AG04449 (cell line): ENCODE results near the gene ASTN2.

ENCODE experiments used
- CTCF ChIA-PET: fragments of 350-600 bp; formaldehyde crosslinking; extraction: SDS; loops from one replicate; lab custom pipeline; 2021; ENCODE audit warnings: antibody characterized with exemption; lab: Yijun Ruan, JAX
- POLR2A ChIA-PET: fragments of 400-600, 350-600 bp; formaldehyde crosslinking; extraction: SDS; loops from one replicate; lab custom pipeline; 2020; ENCODE audit warnings: antibody characterized with exemption, inconsistent platforms; lab: Yijun Ruan, JAX
- DNase-seq: peaks from one replicate; pipeline ENCODE4 v3.0.0-alpha.2; 2010; ENCODE audit warnings: low read depth, low spot score
- H3K4me3 ChIP-seq: 2 replicates; pipeline ENCODE4 v1.5.1; 2011; ENCODE audit warnings: low read depth, mild to moderate bottlenecking, control low read depth, low read length
- CTCF ChIP-seq: IDR thresholded peaks from one replicate; pipeline ENCODE4 v1.5.1; 2011; ENCODE audit warnings: mild to moderate bottlenecking, moderate library complexity, low read length, control low read depth, inconsistent platforms; ENCODE audit not compliant: insufficient read depth; ENCODE audit errors: missing control alignments

The ASTN2 gene

GRCh38 chr9:117088140-117088539, 326.7 kb downstream of the ASTN2 start:
- H3K4me3 ChIP-seq = no peak overlapping the region
- ChIA-PET POLR2A (no interaction called here), CTCF (interaction anchor here (0.9 kb wide), 1 partner anchor 14 kb away, joined by 4 read pairs; no protein-coding TSS in a partner anchor)
- no peak for TF ChIP-seq CTCF
- no peak for DNase-seq

DNA sequence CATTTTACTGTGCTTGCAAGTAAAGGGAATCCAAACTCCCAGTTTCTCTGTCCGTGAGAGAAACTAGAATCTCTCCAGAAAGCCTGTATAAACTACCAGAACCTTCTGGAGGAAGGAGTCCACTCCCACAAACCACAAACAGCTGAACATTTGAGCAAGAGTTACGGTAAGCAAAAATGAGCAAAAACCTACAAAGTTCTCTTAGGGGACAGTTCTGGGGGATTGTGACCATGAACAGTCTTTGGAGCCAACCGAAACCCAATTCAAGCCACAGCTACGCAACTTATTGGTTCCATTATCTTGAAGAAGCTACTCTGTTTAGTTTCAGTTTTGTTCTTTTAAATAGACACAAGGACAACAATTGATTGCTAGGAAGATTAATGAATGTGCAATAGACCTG, 330.6 kb downstream of the ASTN2 start:
- no peak for TF ChIP-seq CTCF
- ChIA-PET POLR2A (no interaction called here), CTCF (interaction anchor here (1.0 to 2.1 kb wide), 3 partner anchors 10 to 347 kb away, joined by 4 to 9 read pairs (median 9); no protein-coding TSS in a partner anchor)
- no peak overlapping the region for H3K4me3 ChIP-seq
- DNase-seq = no peak

GRCh38 chr9:117083559-117083958, 331.3 kb downstream of the ASTN2 start:
- ChIA-PET POLR2A (no interaction called here), CTCF (interaction anchor here (1.0 to 2.1 kb wide), 3 partner anchors 9 to 346 kb away, joined by 4 to 9 read pairs (median 9); no protein-coding TSS in a partner anchor)
- no peak for TF ChIP-seq CTCF
- no peak for DNase-seq
- H3K4me3 ChIP-seq = no peak overlapping the region

DNA sequence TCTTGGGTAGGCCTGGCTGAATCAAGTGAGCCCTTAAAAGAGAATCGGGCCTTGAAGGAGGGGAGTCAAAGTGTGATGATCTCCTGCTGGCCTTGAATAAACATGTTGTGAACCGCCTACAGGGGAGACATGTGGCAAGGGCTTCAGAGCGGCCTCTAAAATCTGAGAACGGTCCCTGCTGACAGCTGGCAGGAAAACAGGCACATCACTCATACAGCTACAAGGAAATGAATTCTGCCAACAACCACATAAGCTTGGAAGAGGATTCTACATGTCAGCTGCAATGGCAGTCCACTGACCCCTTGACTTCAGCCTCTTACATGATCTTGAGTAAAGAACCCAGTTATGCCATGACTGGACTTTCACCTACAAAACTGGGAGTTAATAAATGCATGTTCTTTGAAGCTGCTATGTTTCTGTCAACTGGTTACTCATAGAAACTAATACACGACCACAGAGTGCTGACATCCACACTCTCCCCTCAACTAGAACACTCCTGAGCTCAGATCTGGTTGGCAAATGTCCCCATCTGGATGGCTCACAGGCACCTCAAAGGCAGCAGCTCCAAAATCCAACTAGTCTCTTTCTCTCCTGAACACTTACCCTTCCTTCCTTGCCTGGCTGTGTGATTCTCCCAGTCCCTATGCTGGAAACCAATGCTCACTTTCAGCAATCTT, 333.1 kb downstream of the ASTN2 start:
- ChIA-PET CTCF (no interaction called here), POLR2A (no interaction called here)
- DNase-seq = no peak
- no peak overlapping the region for H3K4me3 ChIP-seq
- TF ChIP-seq CTCF = no peak

DNA sequence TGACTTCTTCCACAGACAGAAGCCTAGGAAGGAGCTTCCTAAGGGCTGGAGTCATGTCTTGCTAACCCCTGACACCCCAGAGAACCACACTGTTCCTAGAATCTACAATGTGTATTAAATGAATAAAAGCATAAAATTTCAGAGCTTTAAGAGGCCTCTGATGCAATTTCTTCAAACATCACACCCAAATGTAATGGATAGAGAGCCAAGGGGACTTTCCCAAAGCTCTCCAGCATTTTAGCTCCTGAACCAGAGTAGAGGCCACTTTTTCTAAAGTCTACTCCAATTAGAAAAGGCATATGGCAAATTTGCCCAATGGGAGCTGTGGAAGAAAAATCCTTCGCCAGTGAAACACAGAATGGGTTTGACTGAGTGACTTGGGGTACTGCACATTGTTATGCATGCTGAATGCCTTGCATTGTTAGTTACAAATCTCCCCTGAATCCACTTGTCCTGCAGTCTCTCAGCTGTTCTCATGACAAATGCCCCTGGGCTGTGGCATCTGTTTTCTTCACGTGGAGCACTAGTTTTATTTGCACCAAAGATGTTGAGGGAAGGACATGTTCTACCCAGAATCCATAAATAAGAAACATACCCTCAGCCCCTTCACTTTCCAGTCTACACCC, 334.0 kb downstream of the ASTN2 start:
- ChIA-PET CTCF (no interaction called here), POLR2A (no interaction called here)
- DNase-seq = no peak
- H3K4me3 ChIP-seq = no peak overlapping the region
- no peak for TF ChIP-seq CTCF

GRCh38 chr9:117076571-117077290, 338.1 kb downstream of the ASTN2 start:
- no peak for TF ChIP-seq CTCF
- ChIA-PET POLR2A (no interaction called here), CTCF (interaction anchor here (0.7 kb wide), 1 partner anchor 11 kb away, joined by 3 read pairs; no protein-coding TSS in a partner anchor)
- H3K4me3 ChIP-seq = no peak overlapping the region
- no peak for DNase-seq
